H1 (cell line): ENCODE measurements around the gene GPR39. TPM values are rescaled to one million over a fixed set of nuclear protein-coding genes. Genes with fewer than 3 reads are reported as not detected.

Experiments used
- CTCF ChIA-PET: fragments of 300-600 bp; sonication (Branson Sonifier 250); formaldehyde crosslinking; loops from one replicate; lab custom pipeline; 2021; ENCODE audit not compliant: partially characterized antibody; lab: Charles Lee
- POLR2A ChIA-PET: fragments of 300-600 bp; sonication (Branson Sonifier 250); formaldehyde crosslinking; loops from one replicate; lab custom pipeline; 2021; ENCODE audit warnings: inconsistent platforms; ENCODE audit not compliant: partially characterized antibody; lab: Charles Lee
- DNase-seq, 2 experiments: peaks; one replicate each; pipeline versions ENCODE4 v3.0.0 to v3.0.0-alpha.2; 2010 to 2022; ENCODE audit warnings: low spot score in 2 of 2, low read depth in 1 of 2, mixed read lengths in 1 of 2
- FAIRE-seq: peaks from 2 replicates; lab custom pipeline; 2011; peaks lifted over from hg19 to GRCh38; lab: Jason Lieb, UNC
- H2AFZ ChIP-seq: 2 replicates; pipeline ENCODE4 v1.8.1; 2012; ENCODE audit warnings: low read length, inconsistent platforms
- H2AK5ac ChIP-seq: 2 replicates; pipeline ENCODE4 v1.6.1; 2013; ENCODE audit warnings: low read depth, low read length
- H2BK120ac ChIP-seq: replicated peaks from 2 replicates; pipeline ENCODE3; 2013; ENCODE audit warnings: low read depth, low read length, inconsistent platforms
- H2BK12ac ChIP-seq: 2 replicates; pipeline ENCODE4 v1.6.1; 2013; ENCODE audit warnings: low read depth, low read length
- H2BK15ac ChIP-seq: 2 replicates; pipeline ENCODE4 v1.6.1; 2013; ENCODE audit warnings: low read length
- H2BK20ac ChIP-seq: 2 replicates; pipeline ENCODE4 v1.6.1; 2013; ENCODE audit warnings: low read length
- H2BK5ac ChIP-seq: 2 replicates; pipeline ENCODE4 v1.6.1; 2013; ENCODE audit warnings: low read depth, low read length
- H3K14ac ChIP-seq: 2 replicates; pipeline ENCODE4 v1.6.1; 2013; ENCODE audit warnings: inconsistent platforms; ENCODE audit not compliant: insufficient read length
- H3K18ac ChIP-seq: 2 replicates; pipeline ENCODE4 v1.6.1; 2013; ENCODE audit warnings: low read length; ENCODE audit errors: extremely low read depth
- H3K23ac ChIP-seq: 2 replicates; pipeline ENCODE4 v1.6.1; 2013; ENCODE audit warnings: inconsistent platforms; ENCODE audit not compliant: insufficient read length
- H3K23me2 ChIP-seq: 2 replicates; pipeline ENCODE4 v1.6.1; 2013; ENCODE audit warnings: low read depth, low read length
- H3K27ac ChIP-seq: 2 replicates; pipeline ENCODE4 v1.6.1; 2011; ENCODE audit warnings: low read depth, low read length, inconsistent platforms
- H3K27me3 ChIP-seq, 4 experiments: replicated peaks in 1 of 4; 1 replicate in 1 of 4; 2 replicates in 3 of 4; pipeline versions ENCODE4 v1.6.1 to v1.8.1; 2011 to 2013; ENCODE audit warnings: low read length in 3 of 4, mild to moderate bottlenecking in 3 of 4, inconsistent platforms in 2 of 4, mixed read lengths in 2 of 4, moderate library complexity in 1 of 4; ENCODE audit not compliant: control insufficient read depth in 3 of 4, insufficient read depth in 3 of 4; ENCODE audit errors: extremely low read depth in 1 of 4
- H3K36me3 ChIP-seq, 4 experiments: 2 replicates each; pipeline versions ENCODE4 v1.6.1 to v1.8.1; 2011 to 2013; ENCODE audit warnings: mild to moderate bottlenecking in 4 of 4, low read length in 3 of 4, moderate library complexity in 2 of 4, control low read depth in 1 of 4, inconsistent platforms in 1 of 4; ENCODE audit not compliant: insufficient read depth in 4 of 4, control insufficient read depth in 2 of 4
- H3K4ac ChIP-seq: replicated peaks from 2 replicates; pipeline ENCODE3; 2013; ENCODE audit warnings: low read length, low read depth, mixed read lengths, inconsistent platforms; ENCODE audit not compliant: insufficient read length
- H3K4me1 ChIP-seq, 4 experiments: replicated peaks in 1 of 4; 1 replicate in 1 of 4; 2 replicates in 3 of 4; pipeline versions ENCODE4 v1.6.1 to v1.8.1; 2011 to 2013; ENCODE audit warnings: low read length in 3 of 4, inconsistent platforms in 2 of 4, mixed read lengths in 1 of 4; ENCODE audit not compliant: insufficient read depth in 4 of 4, control insufficient read depth in 3 of 4
- H3K4me2 ChIP-seq, 2 experiments: 2 replicates each; pipeline versions ENCODE4 v1.6.1 to v1.8.1; 2011 to 2013; ENCODE audit warnings: low read depth in 2 of 2, low read length in 2 of 2, control low read depth in 1 of 2, inconsistent platforms in 1 of 2, mild to moderate bottlenecking in 1 of 2; ENCODE audit not compliant: insufficient read depth in 1 of 2
- H3K4me3 ChIP-seq, 4 experiments: fragments of 200-600, 300-600 bp in 1 of 4; sonication (generic), shearing (Covaris generic), sonication (Bioruptor Twin) in 1 of 4; 2 replicates each; pipeline versions ENCODE4 v1.5.1 to v1.8.1; 2011 to 2016; ENCODE audit warnings: low read length in 4 of 4, low read depth in 3 of 4, control low read depth in 2 of 4, inconsistent platforms in 2 of 4, mild to moderate bottlenecking in 2 of 4, mixed read lengths in 1 of 4, moderate library complexity in 1 of 4; ENCODE audit not compliant: insufficient read depth in 2 of 4; ENCODE audit errors: extremely low read depth in 1 of 4
- H3K56ac ChIP-seq: replicated peaks from 2 replicates; pipeline ENCODE3; 2013; ENCODE audit warnings: low read depth, mild to moderate bottlenecking, mixed read lengths, low read length, inconsistent platforms; ENCODE audit not compliant: insufficient read length
- H3K79me1 ChIP-seq: 2 replicates; pipeline ENCODE4 v1.6.1; 2013; ENCODE audit warnings: low read depth, low read length, control low read depth
- H3K79me2 ChIP-seq, 2 experiments: 2 replicates each; pipeline versions ENCODE4 v1.6.1 to v1.8.1; 2012 to 2013; ENCODE audit warnings: low read length in 2 of 2, mild to moderate bottlenecking in 2 of 2, inconsistent platforms in 1 of 2; ENCODE audit not compliant: insufficient read depth in 2 of 2, control insufficient read depth in 1 of 2
- H3K9ac ChIP-seq, 4 experiments: replicated peaks in 1 of 4; 1 replicate in 1 of 4; 2 replicates in 3 of 4; pipeline versions ENCODE4 v1.6.1 to v1.8.1; 2011 to 2013; ENCODE audit warnings: low read depth in 3 of 4, low read length in 3 of 4, control low read depth in 2 of 4, mild to moderate bottlenecking in 2 of 4, moderate library complexity in 2 of 4, inconsistent platforms in 1 of 4; ENCODE audit errors: extremely low read depth in 1 of 4
- H3K9me3 ChIP-seq, 2 experiments: 2 replicates each; pipeline versions ENCODE4 v1.6.1 to v1.8.1; 2012 to 2013; ENCODE audit warnings: mild to moderate bottlenecking in 2 of 2, moderate library complexity in 2 of 2, control low read depth in 1 of 2, inconsistent platforms in 1 of 2, low read depth in 1 of 2, low read length in 1 of 2, mixed read lengths in 1 of 2; ENCODE audit not compliant: insufficient read depth in 2 of 2
- H4K20me1 ChIP-seq, 2 experiments: replicated peaks in 1 of 2; 2 replicates each; pipeline versions ENCODE3 to v1.8.1; 2011 to 2013; ENCODE audit warnings: inconsistent platforms in 2 of 2, low read length in 2 of 2, mild to moderate bottlenecking in 1 of 2; ENCODE audit not compliant: insufficient read depth in 2 of 2, control insufficient read depth in 1 of 2
- H4K5ac ChIP-seq: 2 replicates; pipeline ENCODE4 v1.6.1; 2013; ENCODE audit warnings: low read length, low read depth, mixed read lengths, inconsistent platforms; ENCODE audit not compliant: insufficient read length
- H4K8ac ChIP-seq: 2 replicates; pipeline ENCODE4 v1.8.0; 2013; ENCODE audit warnings: mild to moderate bottlenecking, moderate library complexity, low read length, inconsistent platforms; ENCODE audit not compliant: insufficient read depth; ENCODE audit errors: extremely low read depth
- H4K91ac ChIP-seq: replicated peaks from 2 replicates; pipeline ENCODE3; 2013; ENCODE audit warnings: low read length, mixed read lengths, inconsistent platforms; ENCODE audit not compliant: insufficient read length
- BRCA1 ChIP-seq: IDR thresholded peaks from 2 replicates; pipeline ENCODE4 v1.6.1; 2012; ENCODE audit warnings: low read depth, low read length, improper control_type of control experiment
- CBX8 ChIP-seq: fragments of 300-800, 300-1000 bp; sonication (generic); IDR thresholded peaks from 2 replicates; pipeline ENCODE4 v1.7.1; 2016; ENCODE audit warnings: low read depth, low read length, borderline replicate concordance
- EZH2 ChIP-seq: fragments of 200-600 bp; sonication (generic); IDR thresholded peaks from 2 replicates; pipeline ENCODE4 v1.7.1; 2012; ENCODE audit warnings: low read depth, mild to moderate bottlenecking, moderate library complexity, low read length, inconsistent platforms; ENCODE audit not compliant: severe bottlenecking
- POU5F1 ChIP-seq: IDR thresholded peaks from 2 replicates; pipeline ENCODE4 v1.6.1; 2011; ENCODE audit warnings: low read depth, mild to moderate bottlenecking, low read length, moderate library complexity
- RNF2 ChIP-seq: fragments of 200-900, 300-1000 bp; sonication (generic); IDR thresholded peaks from 2 replicates; pipeline ENCODE4 v1.7.1; 2016; ENCODE audit warnings: borderline replicate concordance, low read depth, mild to moderate bottlenecking, antibody characterized with exemption, low read length; ENCODE audit not compliant: poor library complexity, severe bottlenecking; ENCODE audit errors: missing control alignments
- SIX5 ChIP-seq: IDR thresholded peaks from 2 replicates; pipeline ENCODE4 v1.6.1; 2011; ENCODE audit warnings: mild to moderate bottlenecking, low read depth, low read length
- SP4 ChIP-seq: IDR thresholded peaks from 2 replicates; pipeline ENCODE4 v1.6.1; 2012; ENCODE audit warnings: low read length, inconsistent platforms
- TBP ChIP-seq: IDR thresholded peaks from 2 replicates; pipeline ENCODE4 v1.6.1; 2011; ENCODE audit warnings: low read depth, low read length, improper control_type of control experiment
- TCF12 ChIP-seq: IDR thresholded peaks from 2 replicates; pipeline ENCODE4 v1.6.1; 2011; ENCODE audit warnings: low read depth, mild to moderate bottlenecking, low read length
- WGBS, 2 experiments: shearing (Covaris generic) in 1 of 2; methylation state at CpG; one replicate each; pipeline versions ENCODE4 v1.1.6 to v1.1.7; 2013 to 2015; ENCODE audit warnings: low lambda C conversion rate in 2 of 2, mixed read lengths in 2 of 2, inconsistent platforms in 1 of 2, low coverage in 1 of 2, missing lambda C conversion rate in 1 of 2; ENCODE audit not compliant: insufficient replicate concordance in 2 of 2, insufficient coverage in 1 of 2, insufficient read length in 1 of 2; ENCODE audit errors: extremely low coverage in 1 of 2, missing lambda C conversion rate in 1 of 2; 5-methylcytosine and 5-hydroxymethylcytosine counted together
- polyA plus RNA-seq, 7 experiments: library from polyadenylated mRNA; depleted of rRNA in 3 of 7; stranded (reverse) in 5 of 7; unstranded in 2 of 7; fragments of >200 nt in 5 of 7; fragments of 200-250 nt in 2 of 7; gene quantifications; 1 replicate in 5 of 7; 2 replicates in 1 of 7; 4 replicates in 1 of 7; pipeline versions ENCODE4 v1.2.1 to v1.2.3, GENCODE V29; 2011 to 2013; ENCODE audit warnings: missing spikeins in 2 of 7, mixed read lengths in 2 of 7
- total RNA-seq: library from RNA; stranded (reverse); fragmentation: NEBNext Ultra II Directional; extraction: Animal tissue kit (Norgen Biotek cat#: 25700); gene quantifications from 2 replicates; pipeline ENCODE4 v1.2.1, GENCODE V29; 2021

GPR39 gene
- total and polyA plus RNA-seq, 2 of the 8 experiments (the other 6 are each of a cell fraction or from before 2014, with no cell fraction given): 0.63 to 2.7 TPM

- H3K79me2 ChIP-seq: no peaks in the 10 kb centered on the region
- H3K23me2 ChIP-seq: no peaks in the 10 kb centered on the region
- ChIA-PET POLR2A (interaction anchor here (0.7 kb wide), 1 partner anchor 8 kb away, joined by 4 read pairs; no protein-coding TSS in a partner anchor), CTCF (interaction anchor here (0.9 to 1.7 kb wide), 3 partner anchors 10 to 107 kb away, joined by 3 read pairs; no protein-coding TSS in a partner anchor)
- no peak overlapping the region for H2BK120ac ChIP-seq
- H4K91ac ChIP-seq: no peak overlapping the region
- no peak overlapping the region for H2BK12ac ChIP-seq
- TF ChIP-seq RNF2: no peak
- TF ChIP-seq SP4: no peak
- no peak for TF ChIP-seq TBP
- no peak for TF ChIP-seq BRCA1
- no peak for TF ChIP-seq EZH2
- TF ChIP-seq POU5F1: no peak
- no peak for TF ChIP-seq CBX8
- no peak for TF ChIP-seq SIX5
- TF ChIP-seq TCF12: no peak
- H3K4me2 ChIP-seq: no peak overlapping the region
- H3K4me1 ChIP-seq: peaks cover 0 to 3% (median 0%) of the 10 kb centered on the region in 4 experiments; a peak in 1 of 7 replicates
- no peak overlapping the region for H4K5ac ChIP-seq
- H3K18ac ChIP-seq: no peak overlapping the region
- no peaks in the 10 kb centered on the region for H3K9me3 ChIP-seq
- DNase-seq: no peak
- H3K27ac ChIP-seq: no peak overlapping the region
- no peak overlapping the region for H2AFZ ChIP-seq
- no peak overlapping the region for H3K9ac ChIP-seq
- no peaks in the 10 kb centered on the region for H4K20me1 ChIP-seq
- no peaks in the 10 kb centered on the region; a peak in 1 of 8 replicates for H3K36me3 ChIP-seq
- no peak overlapping the region for H2AK5ac ChIP-seq
- no peak overlapping the region for H2BK5ac ChIP-seq
- no peak overlapping the region for H2BK20ac ChIP-seq
- no peak overlapping the region for H3K23ac ChIP-seq
- H3K4ac ChIP-seq: no peak overlapping the region
- H3K27me3 ChIP-seq: no peaks in the 10 kb centered on the region
- 82% methylated on average over 4 of the region's 4 CpGs; no CpG with 5 or more reads in 1 of the 2 experiments for WGBS, 2 experiments
- no peaks in the 10 kb centered on the region for H3K79me1 ChIP-seq
- no peak for FAIRE-seq
- no peak overlapping the region for H2BK15ac ChIP-seq
- no peak overlapping the region for H4K8ac ChIP-seq
- H3K4me3 ChIP-seq: no peak overlapping the region
- H3K56ac ChIP-seq: no peak overlapping the region
- H3K14ac ChIP-seq: no peak overlapping the region
Observed at GRCh38 chr2:132654335-132654734, 237.7 kb downstream of the GPR39 start.
